Gastrocnemius medialis (tissue), 4 donors: ENCODE measurements around the gene CHRNA9.

ENCODE experiments used
- POLR2A ChIP-seq, 2 donors: fragments of 450-650 bp; IDR thresholded peaks; one replicate each; pipeline ENCODE4 v1.6.1; 2017; ENCODE audit warnings: antibody characterized with exemption in 2 of 2, mild to moderate bottlenecking in 2 of 2, moderate library complexity in 2 of 2
- TF ChIP-seq, protein P1 (sequence below), 5 experiments: fragments of 450-650 bp in 3 of 5; fragments of 200-600 bp in 2 of 5; sonication (generic) in 2 of 5; IDR thresholded peaks in 4 of 5; conservative IDR thresholded peaks in 1 of 5; 1 replicate in 4 of 5; 2 replicates in 1 of 5; pipeline ENCODE4 v1.5.1; 2016 to 2019; ENCODE audit warnings: antibody characterized with exemption in 5 of 5, mild to moderate bottlenecking in 3 of 5, moderate library complexity in 3 of 5

DNA sequence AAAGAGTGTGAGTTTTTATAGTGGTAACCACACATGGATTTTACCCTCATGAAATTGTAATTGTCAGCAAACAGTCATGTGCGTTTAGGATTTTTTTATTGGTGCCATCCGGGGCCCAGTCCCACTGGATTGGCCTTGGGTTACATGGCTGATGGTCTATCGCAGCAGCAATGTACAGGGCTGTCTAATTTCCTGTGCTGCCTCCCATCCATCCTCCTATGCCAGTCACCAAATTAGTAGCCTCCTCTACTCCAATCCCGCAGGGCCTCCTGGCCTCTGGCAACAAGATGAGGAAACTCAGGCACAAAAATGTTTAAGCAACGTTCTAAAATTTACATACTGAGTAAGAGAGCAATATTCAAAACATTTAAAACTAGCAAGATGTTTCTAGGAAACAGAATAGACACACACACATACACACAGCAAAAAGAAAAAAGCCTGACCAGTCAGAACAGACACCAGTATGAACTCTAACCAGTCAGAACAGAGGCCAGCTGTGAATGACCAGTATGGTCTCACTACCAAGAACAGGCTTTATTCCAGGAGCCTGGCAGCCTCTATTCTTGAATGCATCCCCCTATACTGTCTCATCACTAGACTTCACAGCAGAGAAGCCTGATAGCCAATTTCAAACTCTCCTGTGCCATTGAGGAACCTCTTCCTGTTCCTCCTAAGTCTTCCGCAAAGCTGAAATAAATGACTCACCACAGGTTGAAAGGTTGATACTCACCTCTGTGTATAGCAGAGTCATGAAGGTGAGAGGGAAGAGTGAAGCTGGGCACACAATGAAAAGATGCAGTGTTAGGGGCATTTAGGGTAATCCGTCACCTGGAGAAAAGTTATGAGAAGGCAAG lies 42.6 kb downstream of the CHRNA9 start:
- TF ChIP-seq, protein P1, sequence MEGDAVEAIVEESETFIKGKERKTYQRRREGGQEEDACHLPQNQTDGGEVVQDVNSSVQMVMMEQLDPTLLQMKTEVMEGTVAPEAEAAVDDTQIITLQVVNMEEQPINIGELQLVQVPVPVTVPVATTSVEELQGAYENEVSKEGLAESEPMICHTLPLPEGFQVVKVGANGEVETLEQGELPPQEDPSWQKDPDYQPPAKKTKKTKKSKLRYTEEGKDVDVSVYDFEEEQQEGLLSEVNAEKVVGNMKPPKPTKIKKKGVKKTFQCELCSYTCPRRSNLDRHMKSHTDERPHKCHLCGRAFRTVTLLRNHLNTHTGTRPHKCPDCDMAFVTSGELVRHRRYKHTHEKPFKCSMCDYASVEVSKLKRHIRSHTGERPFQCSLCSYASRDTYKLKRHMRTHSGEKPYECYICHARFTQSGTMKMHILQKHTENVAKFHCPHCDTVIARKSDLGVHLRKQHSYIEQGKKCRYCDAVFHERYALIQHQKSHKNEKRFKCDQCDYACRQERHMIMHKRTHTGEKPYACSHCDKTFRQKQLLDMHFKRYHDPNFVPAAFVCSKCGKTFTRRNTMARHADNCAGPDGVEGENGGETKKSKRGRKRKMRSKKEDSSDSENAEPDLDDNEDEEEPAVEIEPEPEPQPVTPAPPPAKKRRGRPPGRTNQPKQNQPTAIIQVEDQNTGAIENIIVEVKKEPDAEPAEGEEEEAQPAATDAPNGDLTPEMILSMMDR (IDR thresholded peaks at IDR 0.05 in 4 of 5, conservative IDR thresholded peaks at IDR 0.05 in 1 of 5) = no peak
- no peak for TF ChIP-seq POLR2A (IDR thresholded peaks at IDR 0.05)
